GM13977 (cell line): ENCODE measurements around the gene ZSWIM4.

Source experiments
- DNase-seq: peaks from one replicate; pipeline ENCODE4 v3.0.0; 2012; ENCODE audit warnings: low spot score
- in situ Hi-C: fragments of 300-500 bp; cut with MboI; formaldehyde crosslinking; loops from one replicate; pipeline ENCODE4 v1.12.0; 2022; ENCODE audit warnings: low sequenced_read_pairs, low pct_unique_long_range_greater_than_20kb, mixed read lengths, inconsistent platforms; ENCODE audit not compliant: unreplicated experiment
- TF ChIP-seq, protein P1 (sequence below): IDR thresholded peaks from 2 replicates; pipeline ENCODE4 v1.5.1; 2012; ENCODE audit warnings: mild to moderate bottlenecking, control low read depth; ENCODE audit not compliant: insufficient read depth; ENCODE audit errors: extremely low read depth, missing control alignments

Gene ZSWIM4

GRCh38 chr19:13757805-13758772, 37.2 kb upstream of the ZSWIM4 start:
- in situ Hi-C loops = no loop called here
- TF ChIP-seq, protein P1, sequence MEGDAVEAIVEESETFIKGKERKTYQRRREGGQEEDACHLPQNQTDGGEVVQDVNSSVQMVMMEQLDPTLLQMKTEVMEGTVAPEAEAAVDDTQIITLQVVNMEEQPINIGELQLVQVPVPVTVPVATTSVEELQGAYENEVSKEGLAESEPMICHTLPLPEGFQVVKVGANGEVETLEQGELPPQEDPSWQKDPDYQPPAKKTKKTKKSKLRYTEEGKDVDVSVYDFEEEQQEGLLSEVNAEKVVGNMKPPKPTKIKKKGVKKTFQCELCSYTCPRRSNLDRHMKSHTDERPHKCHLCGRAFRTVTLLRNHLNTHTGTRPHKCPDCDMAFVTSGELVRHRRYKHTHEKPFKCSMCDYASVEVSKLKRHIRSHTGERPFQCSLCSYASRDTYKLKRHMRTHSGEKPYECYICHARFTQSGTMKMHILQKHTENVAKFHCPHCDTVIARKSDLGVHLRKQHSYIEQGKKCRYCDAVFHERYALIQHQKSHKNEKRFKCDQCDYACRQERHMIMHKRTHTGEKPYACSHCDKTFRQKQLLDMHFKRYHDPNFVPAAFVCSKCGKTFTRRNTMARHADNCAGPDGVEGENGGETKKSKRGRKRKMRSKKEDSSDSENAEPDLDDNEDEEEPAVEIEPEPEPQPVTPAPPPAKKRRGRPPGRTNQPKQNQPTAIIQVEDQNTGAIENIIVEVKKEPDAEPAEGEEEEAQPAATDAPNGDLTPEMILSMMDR = no peak

DNA sequence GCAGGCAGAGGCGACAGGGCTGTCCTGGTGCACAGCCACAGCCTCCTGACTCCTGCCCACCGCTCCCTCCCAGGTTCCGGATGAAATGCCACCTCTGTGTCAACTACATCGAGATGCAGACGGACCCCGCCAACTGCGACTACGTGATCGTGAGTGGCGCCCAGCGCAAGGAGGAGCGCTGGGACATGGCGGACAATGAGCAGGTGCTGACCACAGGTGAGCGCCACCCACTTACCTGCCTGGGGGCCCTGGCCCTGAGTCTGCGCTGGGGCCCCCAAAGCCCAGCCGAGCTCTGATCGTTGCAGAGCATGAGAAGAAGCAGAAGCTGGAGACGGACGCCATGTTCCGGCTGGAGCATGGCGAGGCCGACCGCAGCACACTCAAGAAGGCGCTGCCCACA, 36.4 kb upstream of the ZSWIM4 start:
- in situ Hi-C loops = no loop called here
- DNase-seq = no peak
- TF ChIP-seq, protein P1 = no peak

More at GRCh38 chr19:13757805-13758772, 37.2 kb upstream of the ZSWIM4 start:
- no peak for DNase-seq

DNA sequence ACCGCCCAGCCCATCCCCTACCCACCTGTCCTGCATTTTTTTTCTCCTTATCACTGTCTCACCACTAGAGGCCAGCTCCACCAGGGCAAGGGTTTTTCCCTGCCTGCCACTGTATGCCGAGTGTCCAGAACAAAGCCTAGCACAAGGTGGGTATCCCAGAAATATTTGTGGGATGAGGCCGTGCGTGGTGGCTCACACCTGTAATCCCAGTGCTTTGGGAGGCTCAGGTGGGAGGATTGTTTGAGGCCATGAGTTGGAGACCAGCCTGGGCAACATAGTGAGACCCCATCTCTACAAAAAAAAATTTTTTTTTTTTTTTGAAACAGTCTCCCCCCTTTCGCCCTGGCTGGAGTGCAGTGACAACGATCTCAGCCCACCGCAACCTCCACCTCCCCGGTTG, 33.8 kb upstream of the ZSWIM4 start:
- TF ChIP-seq, protein P1 = no peak
- in situ Hi-C loops = no loop called here
- DNase-seq = no peak

- no peak for DNase-seq
- TF ChIP-seq, protein P1 = no peak
- in situ Hi-C loops = no loop called here
These were observed 32.5 kb upstream of the ZSWIM4 start for GRCh38 chr19:13762635-13763235.

- peak; percentile 44 for DNase-seq
- TF ChIP-seq, protein P1 = no peak
- in situ Hi-C loops = no loop called here
These were observed 32.0 kb upstream of the ZSWIM4 start for GRCh38 chr19:13763265-13763664.

DNA sequence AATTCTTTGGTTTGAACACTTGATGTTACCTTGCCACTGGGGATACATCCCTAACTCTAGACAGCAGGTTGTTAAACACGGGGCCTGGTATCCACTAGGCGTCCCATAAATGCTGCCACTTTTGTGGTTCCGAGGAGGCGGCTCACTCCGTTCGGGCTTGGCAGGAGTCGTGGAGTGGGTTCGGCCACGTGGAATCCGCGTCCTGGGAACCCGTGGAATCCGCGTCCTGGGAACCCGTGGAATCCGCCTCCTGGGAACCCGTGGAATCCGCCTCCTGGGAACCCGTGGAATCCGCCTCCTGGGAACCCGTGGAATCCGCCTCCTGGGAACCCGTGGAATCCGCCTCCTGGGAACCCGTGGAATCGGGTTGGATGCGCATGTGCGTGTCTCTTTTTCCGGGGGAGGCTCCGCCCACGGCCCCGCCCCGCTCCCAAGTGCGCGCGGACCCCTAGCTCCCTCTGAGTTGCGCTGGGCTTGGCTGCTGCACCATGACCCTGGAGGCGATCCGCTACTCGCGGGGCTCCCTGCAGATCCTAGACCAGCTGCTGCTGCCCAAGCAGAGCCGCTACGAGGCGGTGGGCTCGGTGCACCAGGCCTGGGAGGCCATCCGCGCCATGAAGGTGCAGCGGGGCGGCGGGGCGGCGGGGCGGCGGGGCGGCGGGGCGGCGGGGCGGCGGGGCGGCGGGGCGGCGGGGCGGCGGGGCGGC, 31.0 kb upstream of the ZSWIM4 start, which contains the start of gene MRI1:
Gene MRI1 (plus strand): TSS at position 422 of the 707 bp plus-strand sequence. CDS start 67 bp downstream, at position 489.
- TF ChIP-seq, protein P1 = no peak
- DNase-seq = peak; percentile 94
- in situ Hi-C loops = no loop called here
